ENCODE measurements around the gene MTUS2. TPM values are rescaled to one million over a fixed set of nuclear protein-coding genes. Genes with fewer than 3 reads are reported as not detected.

Gene MTUS2
- total RNA-seq, 1 experiment from 2014 or later = 0.35 TPM

GRCh38 chr13:29310806-29311205 is 490.7 kb downstream of the MTUS2 start:
- Histone ChIP-seq H3K4ac (ENCODE audit: low read depth, low read length) (no peak overlapping the region), H4K8ac (replicated peaks; ENCODE audit: insufficient read length, low read depth, low read length) (no peak overlapping the region), H3K9ac (ENCODE audit: extremely low read depth, insufficient read length, low read length) (no peak overlapping the region), H3K23me2 (ENCODE audit: insufficient read length, low read depth, low read length, poor library complexity, severe bottlenecking) (no peaks in the 10 kb centered on the region), H4K20me1 (ENCODE audit: control insufficient read depth, insufficient read depth, insufficient read length) (no peaks in the 10 kb centered on the region), H3K4me2 (ENCODE audit: insufficient read depth, insufficient read length, low read length) (no peak overlapping the region), H3K79me2 (ENCODE audit: insufficient read depth, low read length) (no peaks in the 10 kb centered on the region), H3K18ac (ENCODE audit: insufficient read length, low read depth, low read length) (no peak overlapping the region), H3K79me1 (ENCODE audit: insufficient read depth, low read depth, low read length, poor library complexity, severe bottlenecking) (no peaks in the 10 kb centered on the region), H2BK5ac (ENCODE audit: insufficient read length, low read length) (no peak overlapping the region), H4K5ac (ENCODE audit: insufficient read length, low read depth, low read length) (no peak overlapping the region), H3T11ph (ENCODE audit: low read length) (no peak overlapping the region), H3K14ac (ENCODE audit: insufficient read depth, low read length) (no peak overlapping the region), H3K23ac (ENCODE audit: insufficient read length, low read depth, low read length) (no peak overlapping the region), H4K91ac (ENCODE audit: insufficient read length, low read depth, low read length) (no peak overlapping the region), H2BK12ac (ENCODE audit: insufficient read length, low read depth, low read length) (no peak overlapping the region), H3K56ac (ENCODE audit: insufficient read length, low read depth, low read length) (no peak overlapping the region), H2BK120ac (ENCODE audit: low read depth, low read length, poor library complexity, severe bottlenecking) (no peak overlapping the region), H2AFZ (ENCODE audit: low read length) (no peak overlapping the region), H3K9me3 (ENCODE audit: control insufficient read depth, low read depth, low read length) (no peaks in the 10 kb centered on the region), H2BK20ac (ENCODE audit: low read depth, low read length, poor library complexity, severe bottlenecking) (no peak overlapping the region), H3K27me3 (ENCODE audit: insufficient read depth, low read length) (no peaks in the 10 kb centered on the region), H2AK5ac (ENCODE audit: insufficient read length, low read length) (no peak overlapping the region), H3K27ac (ENCODE audit: insufficient read length, low read depth, low read length) (no peak overlapping the region), H2BK15ac (ENCODE audit: low read depth, low read length) (no peak overlapping the region), H3K4me1 (ENCODE audit: insufficient read depth, low read length) (no peaks in the 10 kb centered on the region; the same call in 1 of the 2 replicates)
- peaks cover 21 to 24% of the 10 kb centered on the region in 2 experiments for H3K9me3 Mint-ChIP-seq
- no peaks in the 10 kb centered on the region for H3K27me3 Mint-ChIP-seq (ENCODE audit: low read depth)
- TF ChIP-seq CTCF (conservative IDR thresholded peaks at IDR 0.05) = no peak
- no peak overlapping the region for H3K27ac Mint-ChIP-seq
- DNase-seq = no peak
- peaks cover 10 to 13% (median 12%) of the 10 kb centered on the region in 3 experiments; a peak in 5 of 7 replicates for H3K36me3 Mint-ChIP-seq (ENCODE audit: insufficient read depth in 1 of 3, low read depth in 3 of 3)
- no CpG with 5 or more reads among the region's 2 CpGs for WGBS (ENCODE audit: extremely low coverage, insufficient read length, low lambda C conversion rate)
- no peak overlapping the region for H3K4me3 Mint-ChIP-seq
- no peaks in the 10 kb centered on the region for H3K4me1 Mint-ChIP-seq

Measured in H9 (cell line).